Osteocyte (in vitro differentiated cells): ENCODE results near the gene TTLL1. TPM values are rescaled to one million over a fixed set of nuclear protein-coding genes. Genes with fewer than 3 reads are reported as not detected.

Experiments used
- DNase-seq: peaks from one replicate; pipeline ENCODE4 v3.0.0; 2021; ENCODE audit warnings: mixed read lengths; ENCODE audit not compliant: unreplicated experiment; ENCODE audit errors: extremely low spot score
- H3K27ac Mint-ChIP-seq: one replicate; pipeline ENCODE4 v1.8.0; 2021; ENCODE audit warnings: mild to moderate bottlenecking, mixed read lengths; ENCODE audit not compliant: unreplicated experiment
- H3K27me3 Mint-ChIP-seq: one replicate; pipeline ENCODE4 v1.8.0; 2021; ENCODE audit warnings: mixed read lengths; ENCODE audit not compliant: unreplicated experiment
- H3K36me3 Mint-ChIP-seq: one replicate; pipeline ENCODE4 v1.8.0; 2021; ENCODE audit warnings: mixed read lengths; ENCODE audit not compliant: unreplicated experiment
- H3K4me1 Mint-ChIP-seq: one replicate; pipeline ENCODE4 v1.8.0; 2021; ENCODE audit warnings: mixed read lengths; ENCODE audit not compliant: unreplicated experiment
- H3K4me3 Mint-ChIP-seq: one replicate; pipeline ENCODE4 v1.8.0; 2021; ENCODE audit warnings: mild to moderate bottlenecking, moderate library complexity, mixed read lengths; ENCODE audit not compliant: unreplicated experiment
- H3K9me3 Mint-ChIP-seq: one replicate; pipeline ENCODE4 v1.8.0; 2021; ENCODE audit warnings: mixed read lengths; ENCODE audit not compliant: unreplicated experiment
- total RNA-seq: library from RNA; stranded (reverse); gene quantifications from 2 replicates; pipeline ENCODE4 v1.2.1, GENCODE V29; 2021
- TF ChIP-seq, protein P1 (sequence below): fragments of 200-600 bp; sonication (generic); IDR thresholded peaks from 2 replicates; pipeline ENCODE4 v1.5.0; 2021; ENCODE audit warnings: antibody characterized with exemption, mild to moderate bottlenecking, moderate library complexity

TTLL1 gene
- total RNA-seq, 1 donor from 2014 or later = 16.5 TPM

DNA sequence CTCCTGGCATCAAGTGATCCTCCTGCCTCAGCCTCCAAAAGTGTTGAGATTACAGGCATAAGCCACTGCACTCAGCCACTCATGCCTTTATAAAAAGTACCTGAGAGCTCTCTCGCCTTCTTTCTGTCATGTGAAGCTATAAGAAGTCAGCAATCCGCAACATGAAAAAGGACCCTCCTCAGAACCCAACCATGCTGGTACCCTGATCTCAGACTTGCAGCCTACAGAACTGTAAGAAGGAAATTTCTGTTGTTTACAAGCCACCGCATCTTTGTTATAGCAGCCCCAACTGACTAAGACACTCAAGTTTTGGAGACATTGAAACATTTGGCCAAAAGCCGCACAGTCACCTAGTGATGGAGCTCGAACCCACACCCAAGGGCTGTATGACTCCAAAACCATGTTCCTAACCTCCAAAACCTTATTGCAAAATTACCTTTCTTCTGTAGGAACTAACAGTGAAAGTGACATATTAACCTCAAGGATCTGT is 83.1 kb downstream of the TTLL1 start:
- Mint-ChIP-seq H3K9me3 (no peaks in the 10 kb centered on the region), H3K4me3 (no peak overlapping the region), H3K4me1 (peaks cover 58% of the 10 kb centered on the region), H3K27me3 (no peaks in the 10 kb centered on the region), H3K27ac (no peak overlapping the region), H3K36me3 (no peaks in the 10 kb centered on the region)
- TF ChIP-seq, protein P1, sequence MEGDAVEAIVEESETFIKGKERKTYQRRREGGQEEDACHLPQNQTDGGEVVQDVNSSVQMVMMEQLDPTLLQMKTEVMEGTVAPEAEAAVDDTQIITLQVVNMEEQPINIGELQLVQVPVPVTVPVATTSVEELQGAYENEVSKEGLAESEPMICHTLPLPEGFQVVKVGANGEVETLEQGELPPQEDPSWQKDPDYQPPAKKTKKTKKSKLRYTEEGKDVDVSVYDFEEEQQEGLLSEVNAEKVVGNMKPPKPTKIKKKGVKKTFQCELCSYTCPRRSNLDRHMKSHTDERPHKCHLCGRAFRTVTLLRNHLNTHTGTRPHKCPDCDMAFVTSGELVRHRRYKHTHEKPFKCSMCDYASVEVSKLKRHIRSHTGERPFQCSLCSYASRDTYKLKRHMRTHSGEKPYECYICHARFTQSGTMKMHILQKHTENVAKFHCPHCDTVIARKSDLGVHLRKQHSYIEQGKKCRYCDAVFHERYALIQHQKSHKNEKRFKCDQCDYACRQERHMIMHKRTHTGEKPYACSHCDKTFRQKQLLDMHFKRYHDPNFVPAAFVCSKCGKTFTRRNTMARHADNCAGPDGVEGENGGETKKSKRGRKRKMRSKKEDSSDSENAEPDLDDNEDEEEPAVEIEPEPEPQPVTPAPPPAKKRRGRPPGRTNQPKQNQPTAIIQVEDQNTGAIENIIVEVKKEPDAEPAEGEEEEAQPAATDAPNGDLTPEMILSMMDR = no peak
- DNase-seq = no peak

GRCh38 chr22:43005106-43005505 is 84.1 kb downstream of the TTLL1 start:
- no peak for DNase-seq
- H3K36me3 Mint-ChIP-seq = no peaks in the 10 kb centered on the region
- no peak overlapping the region for H3K27ac Mint-ChIP-seq
- H3K27me3 Mint-ChIP-seq = no peaks in the 10 kb centered on the region
- H3K4me1 Mint-ChIP-seq = peaks cover 66% of the 10 kb centered on the region
- TF ChIP-seq, protein P1 = no peak
- H3K4me3 Mint-ChIP-seq = no peak overlapping the region
- H3K9me3 Mint-ChIP-seq = no peaks in the 10 kb centered on the region

DNA sequence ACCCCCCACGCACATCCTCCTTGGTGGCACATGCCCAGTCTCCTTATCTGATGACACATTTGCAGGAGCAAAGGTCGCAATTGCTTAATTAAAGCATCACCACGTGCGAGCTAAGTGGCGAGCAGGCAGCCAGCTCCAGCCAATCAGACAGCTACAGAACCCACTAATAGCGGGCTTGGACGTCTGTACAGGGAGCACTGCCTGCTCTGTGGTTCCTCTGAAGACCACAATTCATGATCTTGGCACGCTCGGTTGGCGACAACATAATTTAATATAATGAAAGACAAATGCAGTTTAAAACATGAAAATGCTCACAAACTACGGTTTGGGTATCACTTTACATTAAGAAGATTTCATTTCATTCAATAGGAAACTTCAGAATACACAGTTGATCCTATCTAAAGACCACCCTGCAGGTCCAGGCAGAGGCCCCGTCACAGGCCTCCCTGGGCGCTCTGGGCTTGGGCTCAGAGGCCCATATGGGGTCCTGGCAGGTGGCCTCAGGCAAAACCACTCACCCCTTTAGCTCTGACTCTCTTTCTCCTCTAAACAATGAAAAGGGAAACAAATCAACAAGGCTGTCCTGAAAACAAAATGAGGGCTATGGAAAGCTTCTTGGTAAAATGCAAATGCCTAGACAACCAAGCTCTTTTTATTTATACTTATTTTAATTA is 84.7 kb downstream of the TTLL1 start:
- H3K27ac Mint-ChIP-seq = peak overlapping the region; percentile 6
- H3K36me3 Mint-ChIP-seq = no peaks in the 10 kb centered on the region
- H3K4me3 Mint-ChIP-seq = no peak overlapping the region
- peaks cover 65% of the 10 kb centered on the region for H3K4me1 Mint-ChIP-seq
- DNase-seq = no peak
- TF ChIP-seq, protein P1 = no peak
- H3K9me3 Mint-ChIP-seq = no peaks in the 10 kb centered on the region
- no peaks in the 10 kb centered on the region for H3K27me3 Mint-ChIP-seq

GRCh38 chr22:43002202-43002586 is 87.0 kb downstream of the TTLL1 start:
- Mint-ChIP-seq H3K9me3 (no peaks in the 10 kb centered on the region), H3K27me3 (no peaks in the 10 kb centered on the region), H3K27ac (peak overlapping the region; percentile 70), H3K4me3 (no peak overlapping the region), H3K36me3 (peaks cover 6% of the 10 kb centered on the region), H3K4me1 (peaks cover 58% of the 10 kb centered on the region)
- DNase-seq = no peak
- TF ChIP-seq, protein P1 = no peak

DNA sequence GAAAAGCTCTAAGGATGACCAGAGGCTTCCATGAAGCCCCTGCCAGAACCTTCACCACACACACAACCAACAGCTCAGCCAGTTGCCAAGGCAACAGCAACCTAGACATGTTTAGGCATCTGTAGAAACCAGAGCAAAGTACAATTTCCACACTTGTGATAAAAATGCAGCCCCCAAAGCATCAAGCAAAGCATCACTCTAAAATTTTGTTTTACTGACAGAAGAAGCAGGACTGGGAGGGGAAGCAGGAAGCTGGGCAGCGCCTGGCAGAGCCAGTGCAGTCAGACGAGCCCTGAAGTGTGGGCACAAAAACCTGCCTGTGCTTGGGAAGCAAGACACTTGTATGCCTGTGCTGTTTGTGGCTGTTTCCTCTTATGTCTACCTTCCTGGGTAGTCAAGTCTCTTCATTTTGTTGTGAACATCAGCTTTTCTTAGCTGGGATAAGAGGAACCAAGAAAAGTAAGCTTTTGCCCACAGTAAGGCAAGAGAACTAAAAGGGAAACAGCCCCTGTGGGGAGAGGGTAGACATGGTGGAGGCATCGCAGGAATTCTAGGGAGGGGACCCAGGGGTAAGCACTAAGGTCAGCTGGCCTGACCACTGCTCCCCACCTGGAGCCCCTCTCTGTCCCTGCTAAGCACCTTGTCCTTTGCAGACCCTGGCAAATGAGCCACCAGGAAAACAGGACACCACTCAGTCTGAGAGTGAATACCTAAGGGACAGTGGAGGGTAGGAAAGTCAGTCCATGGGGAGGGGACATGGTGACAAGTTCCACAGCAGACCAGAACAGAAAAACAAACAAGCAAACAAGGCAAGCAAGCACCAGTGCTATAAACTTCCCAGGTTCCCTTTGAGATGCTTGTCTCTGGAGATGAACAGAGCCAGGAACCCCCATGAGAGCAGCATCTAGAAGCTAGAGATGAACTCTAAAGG is 87.7 kb downstream of the TTLL1 start:
- DNase-seq = no peak
- Mint-ChIP-seq H3K27me3 (no peaks in the 10 kb centered on the region), H3K27ac (peak overlapping the region; percentile 70), H3K36me3 (peaks cover 6% of the 10 kb centered on the region), H3K4me3 (no peak overlapping the region), H3K9me3 (no peaks in the 10 kb centered on the region), H3K4me1 (peaks cover 58% of the 10 kb centered on the region)
- TF ChIP-seq, protein P1 = no peak
